ENCODE measurements around the gene ITGA4. TPM values are rescaled to one million over a fixed set of nuclear protein-coding genes. Genes with fewer than 3 reads are reported as not detected.

The ITGA4 gene
- total RNA-seq, 1 experiment from 2014 or later: 8.9 TPM

GRCh38 chr2:181458871-181459270, 1.7 kb downstream of the ITGA4 start:
- DNase-seq (ENCODE audit: low read depth): no peak

GRCh38 chr2:181459621-181460021, 2.4 kb downstream of the ITGA4 start:
- no peak for DNase-seq (ENCODE audit: low read depth)

GRCh38 chr2:181461056-181461997, 4.1 kb downstream of the ITGA4 start:
- DNase-seq (ENCODE audit: low read depth): no peak

GRCh38 chr2:181462033-181462432, 4.8 kb downstream of the ITGA4 start:
- no peak for DNase-seq (ENCODE audit: low read depth)

GRCh38 chr2:181463588-181463987, 6.4 kb downstream of the ITGA4 start:
- no peak for DNase-seq (ENCODE audit: low read depth)

GRCh38 chr2:181464966-181465365, 7.8 kb downstream of the ITGA4 start:
- DNase-seq (ENCODE audit: low read depth): no peak

- DNase-seq (ENCODE audit: low read depth): no peak
Measured at GRCh38 chr2:181465676-181466375, 8.6 kb downstream of the ITGA4 start.

GRCh38 chr2:181466661-181467576, 9.7 kb downstream of the ITGA4 start:
- peak; percentile 49 for DNase-seq (ENCODE audit: low read depth)

- DNase-seq (ENCODE audit: low read depth): no peak
Measured at GRCh38 chr2:181467966-181468707, 11.0 kb downstream of the ITGA4 start.

GRCh38 chr2:181468811-181469210, 11.6 kb downstream of the ITGA4 start:
- DNase-seq (ENCODE audit: low read depth): no peak

GRCh38 chr2:181471226-181471625, 14.0 kb downstream of the ITGA4 start:
- no peak for DNase-seq (ENCODE audit: low read depth)

- no peak for DNase-seq (ENCODE audit: low read depth)
Measured at GRCh38 chr2:181471783-181472182, 14.6 kb downstream of the ITGA4 start.

- DNase-seq (ENCODE audit: low read depth): no peak
Measured at GRCh38 chr2:181472990-181473389, 15.8 kb downstream of the ITGA4 start.

- no peak for DNase-seq (ENCODE audit: low read depth)
Measured at GRCh38 chr2:181474222-181474881, 17.2 kb downstream of the ITGA4 start.

- no peak for DNase-seq (ENCODE audit: low read depth)
Measured at GRCh38 chr2:181483211-181483610, 26.0 kb downstream of the ITGA4 start.

- DNase-seq (ENCODE audit: low read depth): no peak
Measured at GRCh38 chr2:181483876-181484275, 26.7 kb downstream of the ITGA4 start.

- DNase-seq (ENCODE audit: low read depth): no peak
Measured at GRCh38 chr2:181484851-181485637, 27.9 kb downstream of the ITGA4 start.

GRCh38 chr2:181485638-181485946, 28.4 kb downstream of the ITGA4 start:
- no peak for DNase-seq (ENCODE audit: low read depth)

- no peak for DNase-seq (ENCODE audit: low read depth)
Measured at GRCh38 chr2:181499231-181499630, 42.0 kb downstream of the ITGA4 start.

- no peak for DNase-seq (ENCODE audit: low read depth)
Measured at GRCh38 chr2:181500201-181500600, 43.0 kb downstream of the ITGA4 start.
